HG03571 (cell line): Measurements from ENCODE around the gene BTBD9.
"Not testable (repeated sequence)": the region's sequence is repeated elsewhere in the genome, so short reads cannot be mapped to it uniquely, and the experiment has no call there.

Source experiments
- ATAC-seq: cut with Tn5 transposase; IDR thresholded peaks from one replicate; pipeline ENCODE4 v1.9.1; 2021; ENCODE audit not compliant: unreplicated experiment

BTBD9 gene

GRCh38 chr6:38650207-38650752, 10.6 kb upstream of the BTBD9 start:
- ATAC-seq = no peak

- no peak for ATAC-seq
Observed at GRCh38 chr6:38649744-38650143, 10.0 kb upstream of the BTBD9 start.

- no peak for ATAC-seq
Observed at GRCh38 chr6:38648629-38649028, 8.9 kb upstream of the BTBD9 start.

GRCh38 chr6:38646166-38646878, 6.6 kb upstream of the BTBD9 start:
- no peak for ATAC-seq

GRCh38 chr6:38644951-38645350, 5.2 kb upstream of the BTBD9 start:
- no peak for ATAC-seq

GRCh38 chr6:38640216-38640909, 634 bp upstream of the BTBD9 start:
- ATAC-seq = no peak

- peak; percentile 24 for ATAC-seq
Observed at GRCh38 chr6:38638941-38639497, 710 bp downstream of the BTBD9 start.

GRCh38 chr6:38637756-38638155, 2.0 kb downstream of the BTBD9 start:
- ATAC-seq = no peak

GRCh38 chr6:38636027-38636426, 3.7 kb downstream of the BTBD9 start:
- no peak for ATAC-seq

- ATAC-seq = no peak
Observed at GRCh38 chr6:38634518-38634917, 5.2 kb downstream of the BTBD9 start.

- no peak for ATAC-seq
Observed at GRCh38 chr6:38632490-38632889, 7.2 kb downstream of the BTBD9 start.

- no peak for ATAC-seq
Observed at GRCh38 chr6:38631186-38631783, 8.4 kb downstream of the BTBD9 start.

- no peak for ATAC-seq
Observed at GRCh38 chr6:38625217-38625616, 14.5 kb downstream of the BTBD9 start.

GRCh38 chr6:38619342-38619741, 20.4 kb downstream of the BTBD9 start:
- ATAC-seq = not testable (repeated sequence)

- not testable (repeated sequence) for ATAC-seq
Observed at GRCh38 chr6:38618301-38618700, 21.4 kb downstream of the BTBD9 start.

GRCh38 chr6:38617856-38618255, 21.9 kb downstream of the BTBD9 start:
- ATAC-seq = no peak

- no peak for ATAC-seq
Observed at GRCh38 chr6:38612143-38612965, 27.4 kb downstream of the BTBD9 start.

- ATAC-seq = no peak
Observed at GRCh38 chr6:38610050-38610625, 29.6 kb downstream of the BTBD9 start.

- no peak for ATAC-seq
Observed at GRCh38 chr6:38604700-38605099, 35.0 kb downstream of the BTBD9 start.

GRCh38 chr6:38603966-38604365, 35.8 kb downstream of the BTBD9 start:
- no peak for ATAC-seq
